ENCODE data around the gene IGFBP3. TPM values are rescaled to one million over a fixed set of nuclear protein-coding genes. Genes with fewer than 3 reads are reported as not detected.

IGFBP3 gene
- total and polyA plus RNA-seq, 9 of the 15 experiments (the other 6 are each of a cell fraction or from before 2014, with no cell fraction given) = 0.08 to 0.22 (median 0.10) TPM; not detected in 5

- H3K4me2 ChIP-seq (ENCODE audit: insufficient read depth, low read length) = no peak overlapping the region
- no peak overlapping the region for H3K9ac ChIP-seq (ENCODE audit: insufficient read depth in 1 of 2, low read depth in 2 of 2, low read length in 2 of 2)
- ATAC-seq (peak; percentile 95), FAIRE-seq (peak; percentile 83), DNase-seq (ENCODE audit: extremely low read depth in 1 of 4, low spot score in 3 of 4) (peak; percentile 70 to 82 (median 76))
- no peaks in the 10 kb centered on the region for H4K20me1 ChIP-seq (replicated peaks; ENCODE audit: control insufficient read depth, insufficient read depth, low read length)
- H3K9me3 ChIP-seq (replicated peaks; ENCODE audit: control insufficient read depth, insufficient read depth, low read depth, low read length) = no peaks in the 10 kb centered on the region
- in situ Hi-C loops (cut with MboI) = no loop called here
- peaks cover 0 to 4% of the 10 kb centered on the region in 2 experiments; a peak in 2 of 5 replicates for H3K27me3 ChIP-seq (ENCODE audit: control insufficient read depth in 2 of 2, insufficient read depth in 2 of 2, low read length in 2 of 2)
- H3K36me3 ChIP-seq (ENCODE audit: control insufficient read depth, insufficient read depth, low read length) = no peaks in the 10 kb centered on the region
- no peaks in the 10 kb centered on the region for H3K9me1 ChIP-seq (ENCODE audit: control insufficient read depth, insufficient read depth, low read length)
- no TSS peak for BruUV-seq (replicated peaks)
- H3K4me1 ChIP-seq (replicated peaks in 1 of 2; ENCODE audit: control insufficient read depth in 2 of 2, insufficient read depth in 2 of 2, low read length in 2 of 2) = no peaks in the 10 kb centered on the region
- no peak overlapping the region for H3K4me3 ChIP-seq
- 1% methylated on average over 15 of the region's 15 CpGs for WGBS (ENCODE audit: insufficient coverage, low coverage, missing lambda C conversion rate)
- no peak overlapping the region for H2AFZ ChIP-seq (ENCODE audit: low read depth, low read length)
- CTCF ChIA-PET (ENCODE audit: low intra/inter-chr PET ratio) = interaction anchor here (0.7 to 1.9 kb wide), 5 partner anchors 1171 to 1337 kb away, joined by 3 to 5 read pairs (median 3); no protein-coding TSS in a partner anchor
- intact Hi-C loops (cut with micrococcal nuclease) = loop anchor here (1.0 kb wide), 2 partner anchors 1263 to 1311 kb away; no protein-coding TSS in a partner anchor
- POLR2A ChIA-PET = interaction anchor here (0.6 to 0.7 kb wide), 2 partner anchors 1225 to 1337 kb away, joined by 3 read pairs; no protein-coding TSS in a partner anchor
- H3K79me2 ChIP-seq (ENCODE audit: control insufficient read depth, insufficient read depth, low read length) = no peaks in the 10 kb centered on the region
- no peak overlapping the region for H3K27ac ChIP-seq (ENCODE audit: extremely low read depth, low read depth, low read length)
- TF ChIP-seq DEAF1 (CRISPR knock-in tag; IDR thresholded peaks at IDR 0.05) = 0 out of 2 replicates have a peak, but pooled peaks have one; percentile 32
- peak; percentile 81 for TF ChIP-seq SMC3 (conservative IDR thresholded peaks at IDR 0.05; ENCODE audit: insufficient read depth, low read depth, low read length)
- TF ChIP-seq XRCC5 (IDR thresholded peaks at IDR 0.05; ENCODE audit: low read depth, low read length) = peak; percentile 36; the same call in 1 of the 2 replicates
- peak; percentile 23; the same call in 1 of the 2 replicates for TF ChIP-seq STAG1 (CRISPR knock-in tag; IDR thresholded peaks at IDR 0.05; ENCODE audit: borderline replicate concordance)
- TF ChIP-seq FOXJ2 (tag; IDR thresholded peaks at IDR 0.05) = no peak
- peak; percentile 50; the same call in 1 of the 2 replicates for TF ChIP-seq REST (IDR thresholded peaks at IDR 0.05; ENCODE audit: borderline replicate concordance)
- TF ChIP-seq REST (CRISPR knock-in tag; IDR thresholded peaks at IDR 0.05; ENCODE audit: low read depth) = no peak
- TF ChIP-seq ZNF23 (CRISPR knock-in tag; IDR thresholded peaks at IDR 0.05) = no peak
- TF ChIP-seq HNRNPH1 (optimal IDR thresholded peaks at IDR 0.05; ENCODE audit: low read depth, low read length) = no peak
- TF ChIP-seq ZNF134 (CRISPR knock-in tag; conservative IDR thresholded peaks at IDR 0.05) = peak; percentile 91
- TF ChIP-seq RAD21 (CRISPR knock-in tag; conservative IDR thresholded peaks at IDR 0.05 in 1 of 2, IDR thresholded peaks at IDR 0.05 in 1 of 2) = peak; percentile 72 to 73
Observed at GRCh38 chr7:45917658-45918057, 3.4 kb downstream of the IGFBP3 start.
